Pancreas (tissue), 10 donors: ENCODE results near the gene KCNJ9. TPM values are rescaled to one million over a fixed set of nuclear protein-coding genes. Genes with fewer than 3 reads are reported as not detected.

Source experiments
- ATAC-seq, 4 donors: fragments of 200-7000 bp; cut with Tn5 transposase; one replicate each; pipeline versions ENCODE4 v1.8.0 to v1.9.1; 2020; ENCODE audit warnings: mild to moderate bottlenecking in 4 of 4, moderate library complexity in 4 of 4
- DNase-seq, 6 donors: peaks; one replicate each; pipeline ENCODE4 v3.0.0-alpha.2; 2020
- FAIRE-seq: peaks from 2 replicates; lab custom pipeline; 2012; peaks lifted over from hg19 to GRCh38; lab: Jason Lieb, UNC
- H3K27ac ChIP-seq, 4 donors: fragments of 200-600 bp; sonication (generic); 1 replicate in 3 of 4; 2 replicates in 1 of 4; pipeline versions ENCODE4 v1.5.0 to v1.8.0; 2020
- H3K27me3 ChIP-seq, 4 donors: fragments of 200-600 bp; one replicate each; pipeline ENCODE4 v1.8.0; 2021
- H3K36me3 ChIP-seq, 3 donors: fragments of 200-600 bp; sonication (generic) in 1 of 3; one replicate each; pipeline versions ENCODE4 v1.5.0 to v1.8.0; 2020 to 2021
- H3K4me1 ChIP-seq, 3 donors: fragments of 200-600 bp; one replicate each; pipeline ENCODE4 v1.8.0; 2021
- H3K4me3 ChIP-seq, 4 donors: fragments of 200-600 bp; sonication (generic) in 2 of 4; one replicate each; pipeline versions ENCODE4 v1.5.0 to v1.8.0; 2020 to 2021
- H3K9me3 ChIP-seq, 4 donors: fragments of 200-600 bp; one replicate each; pipeline ENCODE4 v1.8.0; 2021
- WGBS, 2 donors: extraction: QIAGEN DNeasy Blood & Tissue Kit; methylation state at CpG; one replicate each; pipeline ENCODE4 v1.1.7; 2013; 5-methylcytosine and 5-hydroxymethylcytosine counted together
- intact Hi-C, 3 donors: fragments of 100-400 bp; cut with DNase I; formaldehyde crosslinking; loops; one replicate each; pipeline versions ENCODE4 v1.11.1 to v1.14.2; 2022
- polyA plus RNA-seq, 2 donors: library from polyadenylated mRNA; stranded (reverse); fragments of 200-250 nt; gene quantifications; one replicate each; pipeline ENCODE4 v1.2.3, GENCODE V29; 2013
- total RNA-seq, 6 donors: library from RNA; stranded (reverse); fragmentation: NEBNext Ultra II Directional in 4 of 6; extraction: Animal tissue kit (Norgen Biotek cat#: 25700) in 4 of 6; gene quantifications; one replicate each; pipeline versions ENCODE4 v1.2.1 to v1.2.4, GENCODE V29; 2021 to 2023
- TF ChIP-seq, protein P1 (sequence below), 4 donors: fragments of 200-600 bp; sonication (generic) in 3 of 4; IDR thresholded peaks; one replicate each; pipeline versions ENCODE4 v1.5.0 to v1.8.0; 2021; ENCODE audit warnings: antibody characterized with exemption in 4 of 4
- donor health status: healthy with polysubstance abuse.
- donor health status: DM: no; HTN: no; CAD: no; lungs with moderate emphysema.
- donor health status: DM: no; HTN: no; CAD: no.
- donor health status: control.
- donor health status: control.
- donor health status: Bipolar disorder and iron deficiency.
- donor health status: DM: yes; HTN: yes; CAD: no.
- donor health status: DM: no; HTN: no; CAD: no.
- donor health status: DM: no; HTN: no; CAD: no.
- donor health status: DM: yes; HTN: yes; CAD: no.

The KCNJ9 gene
- total and polyA plus RNA-seq, 8 donors: 0.02 to 0.04 TPM; not detected in 6

DNA sequence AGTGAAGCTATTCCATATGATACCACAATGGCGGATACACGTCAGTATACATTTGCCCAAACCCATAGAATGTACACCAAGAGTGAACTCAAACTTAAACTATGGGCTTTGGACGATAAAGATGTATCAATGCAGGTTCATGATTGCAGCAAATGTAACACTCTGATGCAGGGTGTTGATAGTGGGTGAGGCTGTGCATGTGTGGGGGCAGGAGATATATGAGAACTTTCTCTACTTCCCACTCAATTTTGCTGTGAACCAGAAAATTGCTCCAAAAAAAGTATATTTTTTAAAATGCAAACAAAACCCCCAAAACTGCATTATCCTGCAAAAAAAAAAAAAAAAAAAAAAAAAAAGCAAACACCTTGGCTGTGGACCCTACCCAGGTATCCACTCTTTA lies 37.6 kb downstream of the KCNJ9 start:
- ATAC-seq (no peak), DNase-seq (no peak), FAIRE-seq (no peak)
- H3K4me1 ChIP-seq: no peaks in the 10 kb centered on the region
- H3K9me3 ChIP-seq: no peaks in the 10 kb centered on the region
- intact Hi-C loops: no loop called here
- H3K36me3 ChIP-seq: no peaks in the 10 kb centered on the region
- H3K4me3 ChIP-seq: no peak overlapping the region
- H3K27ac ChIP-seq: no peak overlapping the region
- TF ChIP-seq, protein P1, sequence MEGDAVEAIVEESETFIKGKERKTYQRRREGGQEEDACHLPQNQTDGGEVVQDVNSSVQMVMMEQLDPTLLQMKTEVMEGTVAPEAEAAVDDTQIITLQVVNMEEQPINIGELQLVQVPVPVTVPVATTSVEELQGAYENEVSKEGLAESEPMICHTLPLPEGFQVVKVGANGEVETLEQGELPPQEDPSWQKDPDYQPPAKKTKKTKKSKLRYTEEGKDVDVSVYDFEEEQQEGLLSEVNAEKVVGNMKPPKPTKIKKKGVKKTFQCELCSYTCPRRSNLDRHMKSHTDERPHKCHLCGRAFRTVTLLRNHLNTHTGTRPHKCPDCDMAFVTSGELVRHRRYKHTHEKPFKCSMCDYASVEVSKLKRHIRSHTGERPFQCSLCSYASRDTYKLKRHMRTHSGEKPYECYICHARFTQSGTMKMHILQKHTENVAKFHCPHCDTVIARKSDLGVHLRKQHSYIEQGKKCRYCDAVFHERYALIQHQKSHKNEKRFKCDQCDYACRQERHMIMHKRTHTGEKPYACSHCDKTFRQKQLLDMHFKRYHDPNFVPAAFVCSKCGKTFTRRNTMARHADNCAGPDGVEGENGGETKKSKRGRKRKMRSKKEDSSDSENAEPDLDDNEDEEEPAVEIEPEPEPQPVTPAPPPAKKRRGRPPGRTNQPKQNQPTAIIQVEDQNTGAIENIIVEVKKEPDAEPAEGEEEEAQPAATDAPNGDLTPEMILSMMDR (IDR thresholded peaks at IDR 0.05): no peak
- WGBS, 2 donors: 83 to 86% methylated on average over 3 of the region's 3 CpGs
- H3K27me3 ChIP-seq: no peaks in the 10 kb centered on the region

DNA sequence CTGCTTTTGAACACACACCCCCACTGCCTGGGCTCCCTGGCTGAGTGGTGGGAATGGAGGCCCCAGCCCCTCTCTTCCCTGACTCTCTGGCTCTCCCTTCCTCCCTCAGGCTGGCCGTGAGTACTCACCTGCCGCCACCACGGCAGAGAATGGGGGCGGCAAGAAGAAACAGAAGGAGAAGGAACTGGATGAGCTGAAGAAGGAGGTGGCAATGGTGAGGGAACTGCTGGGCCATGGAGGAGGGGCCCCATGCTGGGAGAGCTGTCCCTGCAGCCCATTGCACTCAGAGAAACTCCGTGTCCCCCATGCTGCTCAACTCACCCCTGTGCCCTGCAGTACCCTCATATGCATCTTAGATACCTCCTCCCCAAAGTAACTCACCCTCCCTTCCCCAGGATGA lies 39.5 kb downstream of the KCNJ9 start:
- H3K27me3 ChIP-seq: no peaks in the 10 kb centered on the region
- no peaks in the 10 kb centered on the region for H3K9me3 ChIP-seq
- no peak for ATAC-seq
- no peak for DNase-seq
- no peak for FAIRE-seq
- H3K36me3 ChIP-seq: no peaks in the 10 kb centered on the region
- no peaks in the 10 kb centered on the region for H3K4me1 ChIP-seq
- TF ChIP-seq, protein P1 (IDR thresholded peaks at IDR 0.05): no peak
- WGBS, 2 donors: 87% methylated on average over 5 of the region's 5 CpGs
- no peak overlapping the region for H3K4me3 ChIP-seq
- intact Hi-C loops: no loop called here
- no peak overlapping the region for H3K27ac ChIP-seq

DNA sequence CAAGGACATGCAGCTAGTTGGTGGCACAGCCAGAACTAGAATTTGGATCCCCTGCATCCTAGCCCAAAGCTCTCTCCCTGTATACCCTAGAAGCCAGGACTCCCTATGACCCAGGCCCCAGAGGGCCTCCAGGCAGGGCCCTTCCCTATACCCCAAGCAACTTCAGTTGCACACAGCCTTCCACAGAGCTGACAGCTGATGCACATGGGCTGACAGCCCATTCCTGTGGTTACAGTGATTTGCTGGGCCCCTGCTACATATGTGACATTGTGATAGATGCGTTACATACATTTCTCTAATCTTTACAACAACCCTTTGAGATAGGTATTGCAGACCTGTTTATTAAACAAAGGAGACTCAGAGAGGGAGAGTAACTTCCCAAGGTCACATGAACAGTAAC lies 40.0 kb downstream of the KCNJ9 start:
- 69 to 74% methylated on average over 1 of the region's 1 CpG for WGBS, 2 donors
- DNase-seq (no peak), FAIRE-seq (no peak), ATAC-seq (no peak)
- H3K9me3 ChIP-seq: no peaks in the 10 kb centered on the region
- H3K4me3 ChIP-seq: no peak overlapping the region
- TF ChIP-seq, protein P1 (IDR thresholded peaks at IDR 0.05): no peak
- H3K27me3 ChIP-seq: no peaks in the 10 kb centered on the region
- no peak overlapping the region for H3K27ac ChIP-seq
- intact Hi-C loops: no loop called here
- H3K4me1 ChIP-seq: no peaks in the 10 kb centered on the region
- no peaks in the 10 kb centered on the region for H3K36me3 ChIP-seq

DNA sequence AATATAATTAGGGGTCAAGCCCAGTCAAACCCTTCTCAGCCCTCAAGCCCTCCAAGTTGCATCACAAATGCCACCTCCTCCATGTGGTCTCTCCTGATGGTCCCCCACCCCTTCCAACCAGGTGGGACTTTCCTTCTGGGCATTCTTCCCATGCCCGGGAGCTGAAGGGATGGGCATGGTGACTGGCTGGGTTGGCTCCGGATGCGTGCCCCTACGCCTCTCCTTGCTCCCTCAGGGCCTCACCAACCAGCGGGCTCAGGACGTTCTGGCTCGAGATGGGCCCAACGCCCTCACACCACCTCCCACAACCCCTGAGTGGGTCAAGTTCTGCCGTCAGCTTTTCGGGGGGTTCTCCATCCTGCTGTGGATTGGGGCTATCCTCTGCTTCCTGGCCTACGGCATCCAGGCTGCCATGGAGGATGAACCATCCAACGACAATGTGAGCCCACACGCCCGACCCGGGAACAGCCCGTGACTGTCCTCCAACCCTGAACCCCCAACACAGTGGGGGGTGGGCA lies 41.7 kb downstream of the KCNJ9 start:
- no peak for ATAC-seq
- 82 to 85% methylated on average over 16 of the region's 16 CpGs for WGBS, 2 donors

DNA sequence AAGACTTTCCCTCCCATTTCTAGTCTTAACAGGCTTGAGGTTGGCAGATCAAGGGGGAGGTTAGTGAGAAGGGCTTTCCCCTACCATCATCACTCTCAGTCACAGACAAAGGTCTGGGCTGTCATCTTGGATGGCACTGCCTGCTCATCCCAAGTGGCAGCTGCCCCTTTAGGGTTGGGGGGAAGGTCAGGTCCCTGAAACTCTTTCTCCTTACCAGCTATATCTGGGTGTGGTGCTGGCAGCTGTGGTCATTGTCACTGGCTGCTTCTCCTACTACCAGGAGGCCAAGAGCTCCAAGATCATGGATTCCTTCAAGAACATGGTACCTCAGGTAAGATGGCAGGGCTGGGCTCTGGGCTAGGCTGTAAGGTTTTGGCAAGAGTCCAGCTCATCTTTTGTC lies 42.4 kb downstream of the KCNJ9 start:
- no peaks in the 10 kb centered on the region for H3K9me3 ChIP-seq
- no peaks in the 10 kb centered on the region for H3K27me3 ChIP-seq
- no peak overlapping the region for H3K4me3 ChIP-seq
- intact Hi-C loops: no loop called here
- no peaks in the 10 kb centered on the region for H3K4me1 ChIP-seq
- ATAC-seq (no peak), DNase-seq (no peak), FAIRE-seq (no peak)
- H3K27ac ChIP-seq: no peak overlapping the region
- no peaks in the 10 kb centered on the region for H3K36me3 ChIP-seq
- TF ChIP-seq, protein P1 (IDR thresholded peaks at IDR 0.05): no peak

More for the DNA sequence above, 41.7 kb downstream of the KCNJ9 start:
- no peak for DNase-seq
- FAIRE-seq: no peak
- Histone ChIP-seq H3K4me1 (no peaks in the 10 kb centered on the region), H3K9me3 (no peaks in the 10 kb centered on the region), H3K36me3 (no peaks in the 10 kb centered on the region), H3K27ac (no peak overlapping the region), H3K27me3 (no peaks in the 10 kb centered on the region), H3K4me3 (no peak overlapping the region)
- TF ChIP-seq, protein P1 (IDR thresholded peaks at IDR 0.05): no peak
- intact Hi-C loops: no loop called here
